Posterior cingulate gyrus (tissue), 11 donors: ENCODE measurements around the gene PLCH2.
"Not testable (repeated sequence)": the region's sequence is repeated elsewhere in the genome, so short reads cannot be mapped to it uniquely, and the experiment has no call there.

ENCODE experiments used
- DNase-seq, 10 donors: peaks; one replicate each; pipeline versions ENCODE4 v3.0.0 to v3.0.0-alpha.2; 2020 to 2021; ENCODE audit warnings: mixed read lengths in 3 of 10
- intact Hi-C: fragments of 100-400 bp; cut with DNase I; formaldehyde crosslinking; loops from one replicate; pipeline ENCODE4 v1.15.1; 2023

Gene PLCH2

GRCh38 chr1:2553076-2553475, 77.0 kb downstream of the PLCH2 start:
- DNase-seq, intact Hi-C loops: not testable (repeated sequence)

- DNase-seq: no peak
- intact Hi-C loops: no loop called here
Measured at GRCh38 chr1:2553871-2554620, 78.0 kb downstream of the PLCH2 start.

GRCh38 chr1:2554621-2555387, 78.7 kb downstream of the PLCH2 start:
- DNase-seq: no peak
- intact Hi-C loops: no loop called here
